ENCODE data around the gene SERPINA3.

DNA sequence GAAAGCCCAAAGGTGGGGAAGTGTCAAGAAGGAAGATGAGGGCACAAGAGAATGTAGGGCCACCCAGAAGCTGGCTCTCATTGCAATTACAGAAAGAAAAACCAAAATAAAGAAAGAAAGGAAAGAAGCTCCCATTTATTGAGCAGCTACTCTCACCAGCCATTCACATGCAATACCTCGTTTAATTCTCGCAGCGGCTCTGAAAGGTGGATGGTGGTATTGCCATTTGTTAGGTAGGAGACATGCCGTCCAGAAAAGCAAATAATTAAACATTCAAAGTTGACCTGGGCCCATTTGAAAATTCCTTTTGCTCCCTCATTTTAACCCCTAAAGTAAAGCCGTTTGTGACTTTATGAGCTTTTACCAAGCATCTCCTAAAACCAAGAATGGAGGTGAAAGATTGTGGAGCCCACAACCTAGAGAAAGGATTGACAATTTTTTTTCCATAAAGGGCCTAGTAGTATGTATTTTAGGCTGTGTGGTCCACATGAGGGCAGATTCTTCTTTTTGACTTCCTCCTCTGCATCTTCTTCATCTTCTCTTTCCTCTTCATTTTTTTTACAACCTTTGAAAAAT lies 5.3 kb downstream of the SERPINA3 start:
- TF ChIP-seq, protein P1, sequence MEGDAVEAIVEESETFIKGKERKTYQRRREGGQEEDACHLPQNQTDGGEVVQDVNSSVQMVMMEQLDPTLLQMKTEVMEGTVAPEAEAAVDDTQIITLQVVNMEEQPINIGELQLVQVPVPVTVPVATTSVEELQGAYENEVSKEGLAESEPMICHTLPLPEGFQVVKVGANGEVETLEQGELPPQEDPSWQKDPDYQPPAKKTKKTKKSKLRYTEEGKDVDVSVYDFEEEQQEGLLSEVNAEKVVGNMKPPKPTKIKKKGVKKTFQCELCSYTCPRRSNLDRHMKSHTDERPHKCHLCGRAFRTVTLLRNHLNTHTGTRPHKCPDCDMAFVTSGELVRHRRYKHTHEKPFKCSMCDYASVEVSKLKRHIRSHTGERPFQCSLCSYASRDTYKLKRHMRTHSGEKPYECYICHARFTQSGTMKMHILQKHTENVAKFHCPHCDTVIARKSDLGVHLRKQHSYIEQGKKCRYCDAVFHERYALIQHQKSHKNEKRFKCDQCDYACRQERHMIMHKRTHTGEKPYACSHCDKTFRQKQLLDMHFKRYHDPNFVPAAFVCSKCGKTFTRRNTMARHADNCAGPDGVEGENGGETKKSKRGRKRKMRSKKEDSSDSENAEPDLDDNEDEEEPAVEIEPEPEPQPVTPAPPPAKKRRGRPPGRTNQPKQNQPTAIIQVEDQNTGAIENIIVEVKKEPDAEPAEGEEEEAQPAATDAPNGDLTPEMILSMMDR (IDR thresholded peaks at IDR 0.05; ENCODE audit: low read depth, low read length) = no peak
- no peak for TF ChIP-seq EZH2phosphoT487 (IDR thresholded peaks at IDR 0.05; ENCODE audit: low read depth)

All from OCI-LY3 (cell line).